ENCODE measurements around the gene ABCA13.

ABCA13 gene

DNA sequence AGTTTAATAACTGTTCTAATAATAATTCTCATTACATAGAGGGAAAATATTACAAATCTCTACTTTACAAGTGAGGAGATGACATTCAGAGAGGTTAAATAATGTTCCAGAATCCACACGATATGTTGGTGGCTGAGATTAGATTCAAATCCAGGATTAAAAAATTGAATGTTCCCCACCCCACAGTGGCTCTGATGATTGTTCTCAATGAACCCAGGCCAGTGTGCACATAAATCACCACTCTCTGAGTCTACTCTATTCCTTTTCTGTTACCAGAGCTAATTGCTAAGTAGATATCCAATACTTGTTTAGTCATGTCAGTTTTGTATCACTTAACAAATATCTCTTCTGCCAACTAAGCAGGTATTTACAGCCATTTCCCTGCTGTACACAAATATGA is 281.0 kb downstream of the ABCA13 start:
- Histone ChIP-seq H3K27me3 (ENCODE audit: control insufficient read depth, insufficient read depth, low read length) (no peaks in the 10 kb centered on the region), H3K4me1 (ENCODE audit: control insufficient read depth, insufficient read depth, low read length) (no peaks in the 10 kb centered on the region), H3K36me3 (ENCODE audit: control insufficient read depth, insufficient read depth, low read length) (no peaks in the 10 kb centered on the region), H3K9me3 (ENCODE audit: control insufficient read depth, insufficient read depth, low read length) (no peaks in the 10 kb centered on the region), H3K9ac (ENCODE audit: low read depth, low read length) (no peak overlapping the region), H3K4me3 (ENCODE audit: low read depth, low read length) (no peak overlapping the region)

GRCh38 chr7:48454750-48455192 is 283.5 kb downstream of the ABCA13 start:
- no peaks in the 10 kb centered on the region for H3K27me3 ChIP-seq (ENCODE audit: control insufficient read depth, insufficient read depth, low read length)
- no peaks in the 10 kb centered on the region for H3K36me3 ChIP-seq (ENCODE audit: control insufficient read depth, insufficient read depth, low read length)
- H3K9ac ChIP-seq (ENCODE audit: low read depth, low read length), result no peak overlapping the region
- no peak overlapping the region for H3K4me3 ChIP-seq (ENCODE audit: low read depth, low read length)
- no peaks in the 10 kb centered on the region for H3K4me1 ChIP-seq (ENCODE audit: control insufficient read depth, insufficient read depth, low read length)
- no peaks in the 10 kb centered on the region for H3K9me3 ChIP-seq (ENCODE audit: control insufficient read depth, insufficient read depth, low read length)

GRCh38 chr7:48455363-48455762 is 284.1 kb downstream of the ABCA13 start:
- Histone ChIP-seq H3K27me3 (ENCODE audit: control insufficient read depth, insufficient read depth, low read length) (no peaks in the 10 kb centered on the region), H3K4me1 (ENCODE audit: control insufficient read depth, insufficient read depth, low read length) (no peaks in the 10 kb centered on the region), H3K9ac (ENCODE audit: low read depth, low read length) (no peak overlapping the region), H3K36me3 (ENCODE audit: control insufficient read depth, insufficient read depth, low read length) (no peaks in the 10 kb centered on the region), H3K9me3 (ENCODE audit: control insufficient read depth, insufficient read depth, low read length) (no peaks in the 10 kb centered on the region), H3K4me3 (ENCODE audit: low read depth, low read length) (no peak overlapping the region)

DNA sequence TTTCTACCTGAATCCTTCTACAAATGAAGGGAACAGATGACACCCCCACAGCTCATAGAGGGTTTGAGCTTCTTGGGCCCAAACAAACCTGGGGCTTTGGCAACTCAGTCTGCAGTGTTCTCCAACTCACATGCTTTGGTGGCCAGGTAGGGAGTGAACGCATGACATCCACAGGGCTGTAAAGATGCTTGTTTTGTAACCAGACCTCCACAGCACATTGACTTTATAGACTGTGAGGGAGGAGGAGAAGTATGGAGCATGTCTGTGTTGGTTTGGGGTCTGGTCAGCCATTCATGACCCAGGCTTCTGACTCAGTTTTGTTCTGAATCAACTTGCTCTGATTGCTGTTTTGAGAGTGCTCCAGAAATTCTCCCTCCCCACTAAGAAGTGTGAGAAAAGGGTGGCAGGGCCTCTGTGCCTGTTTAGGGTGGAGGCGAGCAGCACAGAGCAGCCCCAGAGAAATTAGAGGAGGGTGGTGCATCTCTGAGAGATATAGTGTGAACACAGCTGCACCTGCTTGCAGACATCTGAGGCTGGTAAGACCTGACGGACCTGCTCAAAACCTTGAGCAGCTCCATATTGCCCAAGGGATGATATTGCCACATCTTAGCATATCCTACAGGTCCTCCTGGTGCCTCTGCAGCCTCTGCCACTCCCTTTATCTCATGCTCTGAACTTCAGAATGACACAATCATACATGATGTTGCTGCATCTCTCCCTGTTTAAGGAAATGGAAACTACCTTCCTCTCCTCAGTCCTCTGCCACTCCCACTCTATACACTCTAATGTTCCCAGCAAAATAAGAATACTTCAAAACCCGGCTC is 287.7 kb downstream of the ABCA13 start:
- Histone ChIP-seq H3K4me1 (ENCODE audit: control insufficient read depth, insufficient read depth, low read length) (no peaks in the 10 kb centered on the region), H3K36me3 (ENCODE audit: control insufficient read depth, insufficient read depth, low read length) (no peaks in the 10 kb centered on the region), H3K9ac (ENCODE audit: low read depth, low read length) (no peak overlapping the region), H3K4me3 (ENCODE audit: low read depth, low read length) (no peak overlapping the region), H3K27me3 (ENCODE audit: control insufficient read depth, insufficient read depth, low read length) (no peaks in the 10 kb centered on the region), H3K9me3 (ENCODE audit: control insufficient read depth, insufficient read depth, low read length) (no peaks in the 10 kb centered on the region)

DNA sequence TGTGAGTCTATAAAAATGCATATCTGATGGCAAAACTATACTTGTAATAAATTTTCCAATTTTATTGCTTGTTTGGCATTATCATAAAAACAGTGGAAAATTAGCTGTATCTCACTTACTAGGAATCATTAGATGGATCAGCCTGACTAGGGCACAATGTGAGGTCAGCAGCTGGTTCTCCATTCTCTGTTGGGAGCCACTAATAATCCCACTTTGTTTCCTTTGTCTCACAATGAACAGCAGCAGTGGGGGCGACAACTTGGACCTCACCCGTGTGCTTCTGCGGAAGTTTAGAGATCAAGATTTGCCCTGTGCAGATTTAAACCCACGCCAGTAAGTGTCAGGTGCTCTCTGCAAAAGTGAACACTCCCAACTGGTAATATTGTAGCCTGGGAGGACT is 295.5 kb downstream of the ABCA13 start:
- Histone ChIP-seq H3K27me3 (ENCODE audit: control insufficient read depth, insufficient read depth, low read length) (no peaks in the 10 kb centered on the region), H3K4me3 (ENCODE audit: low read depth, low read length) (no peak overlapping the region), H3K9ac (ENCODE audit: low read depth, low read length) (no peak overlapping the region), H3K36me3 (ENCODE audit: control insufficient read depth, insufficient read depth, low read length) (no peaks in the 10 kb centered on the region), H3K9me3 (ENCODE audit: control insufficient read depth, insufficient read depth, low read length) (no peaks in the 10 kb centered on the region), H3K4me1 (ENCODE audit: control insufficient read depth, insufficient read depth, low read length) (no peaks in the 10 kb centered on the region)

DNA sequence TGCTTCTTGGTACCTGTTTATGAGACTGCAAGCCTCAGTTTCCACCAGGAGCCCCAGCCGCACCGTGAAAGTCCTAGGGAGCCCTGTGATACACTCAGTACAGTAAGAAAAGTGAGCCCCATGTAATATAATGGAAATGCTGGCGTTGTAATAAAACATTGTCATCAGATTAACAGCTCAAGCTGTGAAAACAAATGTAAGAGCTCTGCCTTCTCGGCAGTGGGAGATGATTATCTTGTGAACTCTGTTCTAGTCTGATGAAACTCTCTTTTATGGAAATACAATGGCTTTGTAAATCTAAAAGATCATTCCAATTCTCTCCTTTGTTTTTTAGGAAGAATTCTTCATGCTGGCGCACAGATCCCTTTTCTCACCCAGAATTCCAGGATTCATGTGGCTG is 299.9 kb downstream of the ABCA13 start:
- no peaks in the 10 kb centered on the region for H3K4me1 ChIP-seq (ENCODE audit: control insufficient read depth, insufficient read depth, low read length)
- no peaks in the 10 kb centered on the region for H3K27me3 ChIP-seq (ENCODE audit: control insufficient read depth, insufficient read depth, low read length)
- no peaks in the 10 kb centered on the region for H3K9me3 ChIP-seq (ENCODE audit: control insufficient read depth, insufficient read depth, low read length)
- no peak overlapping the region for H3K4me3 ChIP-seq (ENCODE audit: low read depth, low read length)
- no peaks in the 10 kb centered on the region for H3K36me3 ChIP-seq (ENCODE audit: control insufficient read depth, insufficient read depth, low read length)
- no peak overlapping the region for H3K9ac ChIP-seq (ENCODE audit: low read depth, low read length)

DNA sequence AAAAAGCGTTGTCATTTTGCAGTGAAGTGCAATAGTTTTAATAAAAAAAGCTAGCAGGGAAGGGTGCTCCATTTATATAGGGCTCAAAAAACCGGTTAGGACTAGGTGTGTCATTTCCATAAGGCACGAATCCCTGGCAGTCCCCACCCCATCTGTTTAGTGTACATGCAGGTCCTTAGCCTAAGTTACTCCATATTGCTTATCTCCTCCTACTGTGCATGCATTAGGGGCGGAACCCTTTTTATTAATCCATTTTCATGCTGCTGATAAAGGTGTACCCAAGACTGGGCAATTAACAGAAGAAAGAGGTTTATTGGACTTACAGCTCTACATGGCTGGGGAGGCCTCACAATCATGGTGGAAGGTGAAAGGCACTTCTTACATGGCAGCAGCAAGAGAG is 301.4 kb downstream of the ABCA13 start:
- Histone ChIP-seq H3K9ac (ENCODE audit: low read depth, low read length) (no peak overlapping the region), H3K9me3 (ENCODE audit: control insufficient read depth, insufficient read depth, low read length) (no peaks in the 10 kb centered on the region), H3K4me1 (ENCODE audit: control insufficient read depth, insufficient read depth, low read length) (no peaks in the 10 kb centered on the region), H3K36me3 (ENCODE audit: control insufficient read depth, insufficient read depth, low read length) (no peaks in the 10 kb centered on the region), H3K4me3 (ENCODE audit: low read depth, low read length) (no peak overlapping the region), H3K27me3 (ENCODE audit: control insufficient read depth, insufficient read depth, low read length) (no peaks in the 10 kb centered on the region)

DNA sequence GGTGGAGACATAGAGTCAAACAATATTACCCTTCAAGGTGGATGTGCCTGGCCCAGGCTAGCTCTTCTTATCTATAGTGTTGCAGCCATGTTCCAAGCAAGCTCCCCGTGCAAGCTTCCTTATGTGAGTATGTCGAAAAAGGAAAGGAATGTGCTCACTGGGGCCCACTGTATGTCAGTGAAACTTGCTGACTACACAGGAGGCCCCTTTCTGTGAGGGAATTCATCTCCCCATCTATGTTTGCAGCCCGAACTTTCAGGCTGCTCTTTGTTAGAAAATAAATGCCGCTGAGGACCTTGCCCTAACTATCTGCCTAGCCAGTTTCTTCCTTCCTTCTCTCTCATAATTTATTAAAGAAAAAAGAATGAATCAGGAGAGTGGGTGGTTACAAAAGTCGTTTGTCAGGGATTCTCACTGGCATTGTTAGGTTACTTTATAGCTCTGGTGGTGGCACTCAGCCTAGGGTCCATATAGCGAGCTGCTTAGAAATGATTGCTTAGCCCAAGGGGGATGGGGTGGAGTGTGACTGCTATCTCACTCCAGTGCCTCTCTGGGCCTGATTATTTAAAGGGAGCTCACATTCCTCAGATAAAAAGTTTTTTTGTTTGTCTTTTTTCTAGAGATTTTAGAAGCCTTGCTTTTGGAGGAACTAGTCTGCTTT is 302.1 kb downstream of the ABCA13 start:
- H3K36me3 ChIP-seq (ENCODE audit: control insufficient read depth, insufficient read depth, low read length), result no peaks in the 10 kb centered on the region
- H3K4me3 ChIP-seq (ENCODE audit: low read depth, low read length), result no peak overlapping the region
- H3K27me3 ChIP-seq (ENCODE audit: control insufficient read depth, insufficient read depth, low read length), result no peaks in the 10 kb centered on the region
- H3K9me3 ChIP-seq (ENCODE audit: control insufficient read depth, insufficient read depth, low read length), result no peaks in the 10 kb centered on the region
- H3K4me1 ChIP-seq (ENCODE audit: control insufficient read depth, insufficient read depth, low read length), result no peaks in the 10 kb centered on the region
- no peak overlapping the region for H3K9ac ChIP-seq (ENCODE audit: low read depth, low read length)

DNA sequence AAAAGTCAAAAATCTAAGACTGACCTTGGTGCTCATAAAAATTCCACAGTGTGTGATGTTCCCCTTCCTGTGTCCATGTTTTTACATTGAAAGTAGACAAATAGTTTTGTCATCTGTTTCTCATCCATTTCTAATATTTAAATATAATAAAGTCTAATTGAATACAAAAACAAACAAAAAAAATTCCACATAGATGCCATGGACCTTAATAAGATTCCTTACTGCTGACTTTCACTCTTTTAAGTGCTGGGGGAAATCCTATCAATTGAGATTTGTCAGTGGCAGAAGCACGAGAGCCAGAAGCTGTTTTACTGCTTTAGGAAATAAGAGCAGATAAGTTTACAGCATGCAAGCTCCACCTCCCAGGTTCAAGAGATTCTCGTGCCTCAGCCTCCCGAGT is 310.0 kb downstream of the ABCA13 start:
- Histone ChIP-seq H3K27me3 (ENCODE audit: control insufficient read depth, insufficient read depth, low read length) (no peaks in the 10 kb centered on the region), H3K4me1 (ENCODE audit: control insufficient read depth, insufficient read depth, low read length) (no peaks in the 10 kb centered on the region), H3K9me3 (ENCODE audit: control insufficient read depth, insufficient read depth, low read length) (no peaks in the 10 kb centered on the region), H3K9ac (ENCODE audit: low read depth, low read length) (no peak overlapping the region), H3K36me3 (ENCODE audit: control insufficient read depth, insufficient read depth, low read length) (no peaks in the 10 kb centered on the region), H3K4me3 (ENCODE audit: low read depth, low read length) (no peak overlapping the region)

- H3K4me3 ChIP-seq (ENCODE audit: low read depth, low read length), result no peak overlapping the region
- H3K4me1 ChIP-seq (ENCODE audit: control insufficient read depth, insufficient read depth, low read length), result no peaks in the 10 kb centered on the region
- no peak overlapping the region for H3K9ac ChIP-seq (ENCODE audit: low read depth, low read length)
- no peaks in the 10 kb centered on the region for H3K27me3 ChIP-seq (ENCODE audit: control insufficient read depth, insufficient read depth, low read length)
- no peaks in the 10 kb centered on the region for H3K36me3 ChIP-seq (ENCODE audit: control insufficient read depth, insufficient read depth, low read length)
- H3K9me3 ChIP-seq (ENCODE audit: control insufficient read depth, insufficient read depth, low read length), result no peaks in the 10 kb centered on the region
Observed at GRCh38 chr7:48497521-48497920, 326.3 kb downstream of the ABCA13 start.

GRCh38 chr7:48502021-48502420 is 330.8 kb downstream of the ABCA13 start:
- no peaks in the 10 kb centered on the region for H3K4me1 ChIP-seq (ENCODE audit: control insufficient read depth, insufficient read depth, low read length)
- H3K9me3 ChIP-seq (ENCODE audit: control insufficient read depth, insufficient read depth, low read length), result no peaks in the 10 kb centered on the region
- H3K9ac ChIP-seq (ENCODE audit: low read depth, low read length), result no peak overlapping the region
- H3K27me3 ChIP-seq (ENCODE audit: control insufficient read depth, insufficient read depth, low read length), result no peaks in the 10 kb centered on the region
- H3K4me3 ChIP-seq (ENCODE audit: low read depth, low read length), result no peak overlapping the region
- no peaks in the 10 kb centered on the region for H3K36me3 ChIP-seq (ENCODE audit: control insufficient read depth, insufficient read depth, low read length)

- H3K9ac ChIP-seq (ENCODE audit: low read depth, low read length), result no peak overlapping the region
- no peaks in the 10 kb centered on the region for H3K9me3 ChIP-seq (ENCODE audit: control insufficient read depth, insufficient read depth, low read length)
- H3K27me3 ChIP-seq (ENCODE audit: control insufficient read depth, insufficient read depth, low read length), result no peaks in the 10 kb centered on the region
- H3K36me3 ChIP-seq (ENCODE audit: control insufficient read depth, insufficient read depth, low read length), result no peaks in the 10 kb centered on the region
- no peaks in the 10 kb centered on the region for H3K4me1 ChIP-seq (ENCODE audit: control insufficient read depth, insufficient read depth, low read length)
- no peak overlapping the region for H3K4me3 ChIP-seq (ENCODE audit: low read depth, low read length)
Observed at GRCh38 chr7:48505051-48505450, 333.8 kb downstream of the ABCA13 start.

Data from iPS-15b (cell line).